NCI-H2081 treated with DMSO at 0.1 percent for 48 hours (cell line): Measurements from ENCODE around the gene GSK3A.

Source experiments
- DNase-seq: peaks from one replicate; lab custom pipeline; 2025; lab: John Stamatoyannopoulos, UW

The GSK3A gene

DNA sequence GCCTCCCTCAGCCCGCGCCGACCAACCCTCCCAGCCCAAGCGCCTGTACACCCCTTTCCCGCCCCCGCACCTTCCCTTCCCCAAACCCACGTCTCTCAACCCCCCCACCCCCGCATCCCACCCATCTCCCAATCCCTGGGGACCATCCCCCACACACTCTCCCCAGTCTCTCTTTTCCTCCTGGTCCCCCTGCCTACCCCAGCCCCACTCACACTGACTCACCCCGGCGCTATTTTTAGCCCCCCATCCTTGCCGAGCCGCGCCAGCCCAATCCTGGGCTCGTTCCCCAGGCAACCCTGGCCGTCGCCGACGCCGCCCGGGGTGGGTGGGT, 38.4 kb upstream of the GSK3A start:
- no peak for DNase-seq

- DNase-seq = peak; percentile 69
Measured at GRCh38 chr19:42279902-42280814, 37.8 kb upstream of the GSK3A start.

DNA sequence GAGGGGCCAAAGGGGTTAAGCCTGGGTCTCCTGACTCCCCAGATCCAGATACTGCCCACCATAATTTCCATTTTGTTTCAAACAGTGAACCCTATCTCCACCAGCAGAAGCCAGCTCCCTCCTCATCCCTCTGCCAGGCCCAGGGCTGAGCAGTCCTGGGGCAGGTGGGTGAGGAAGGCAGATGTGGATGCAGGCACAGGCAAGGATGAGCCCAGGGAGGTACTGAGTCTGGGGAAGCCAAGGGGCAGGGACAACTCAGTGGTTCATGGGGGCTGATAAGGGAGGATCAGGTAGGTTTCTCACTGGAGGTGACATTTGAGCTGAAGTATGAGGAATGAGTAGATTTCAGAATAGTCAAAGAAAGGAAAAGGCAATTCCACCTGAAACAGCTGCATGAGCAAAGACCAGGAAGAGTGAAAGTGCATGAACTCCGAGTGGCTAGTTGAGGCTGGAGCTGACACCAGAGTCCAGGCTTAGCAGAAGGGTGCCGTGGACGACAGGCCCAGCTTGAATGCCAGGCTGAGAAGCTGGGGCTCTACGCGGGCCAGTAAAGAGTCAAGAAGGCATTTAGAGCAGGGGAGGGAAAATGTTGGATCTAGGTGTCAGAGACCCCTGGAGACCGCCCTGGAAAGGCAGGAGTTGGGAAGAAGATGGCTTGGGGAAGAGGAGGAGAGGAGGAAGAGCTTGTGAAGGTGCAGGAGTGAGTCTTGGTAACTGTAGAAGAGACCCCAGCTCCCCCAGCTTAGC, 36.9 kb upstream of the GSK3A start:
- DNase-seq = no peak

GRCh38 chr19:42278452-42279154, 36.2 kb upstream of the GSK3A start:
- DNase-seq = no peak

GRCh38 chr19:42277821-42278451, 35.5 kb upstream of the GSK3A start:
- no peak for DNase-seq

- DNase-seq = no peak
Measured at GRCh38 chr19:42276821-42277220, 34.4 kb upstream of the GSK3A start.

DNA sequence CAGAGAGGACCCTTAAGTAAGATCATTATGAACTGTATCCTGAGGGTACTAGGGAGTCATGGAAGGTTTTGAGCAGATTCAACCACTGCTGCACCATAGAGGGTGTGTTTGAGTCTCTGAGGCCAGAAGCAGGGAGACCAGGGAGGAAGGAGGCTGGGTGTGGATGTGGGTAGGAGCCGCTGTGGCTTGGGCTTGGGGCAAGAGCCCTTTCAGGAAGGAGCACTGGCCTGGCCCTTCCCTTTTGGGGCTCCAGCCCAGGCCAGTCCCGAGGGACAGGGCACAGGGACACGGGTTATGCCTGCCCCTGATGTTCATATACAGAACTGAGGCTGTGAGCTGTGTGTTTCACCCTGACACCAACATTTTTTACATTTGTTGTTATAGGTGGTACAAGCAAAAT, 33.9 kb upstream of the GSK3A start:
- no peak for DNase-seq

- DNase-seq = no peak
Measured at GRCh38 chr19:42275517-42275916, 33.1 kb upstream of the GSK3A start.

DNA sequence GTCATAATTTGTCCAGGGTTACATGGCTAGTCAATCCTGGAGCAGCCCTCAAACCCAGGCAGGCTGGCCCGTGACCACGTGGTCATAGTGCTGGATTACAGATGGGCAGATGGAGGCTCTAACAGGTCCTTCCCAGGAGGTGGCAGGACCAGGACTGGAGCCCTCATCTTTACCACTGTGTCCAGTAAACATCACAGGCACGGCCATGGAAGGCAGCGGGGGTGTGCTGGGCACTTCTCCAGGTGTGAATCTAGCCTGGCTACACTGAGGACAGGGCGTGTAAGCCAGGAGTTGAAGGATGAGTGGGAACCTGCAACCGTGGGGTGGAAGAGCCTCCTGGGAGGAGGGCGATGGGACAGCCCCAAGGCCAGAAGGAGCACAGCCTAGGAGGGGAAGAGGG, 32.7 kb upstream of the GSK3A start:
- no peak for DNase-seq

DNA sequence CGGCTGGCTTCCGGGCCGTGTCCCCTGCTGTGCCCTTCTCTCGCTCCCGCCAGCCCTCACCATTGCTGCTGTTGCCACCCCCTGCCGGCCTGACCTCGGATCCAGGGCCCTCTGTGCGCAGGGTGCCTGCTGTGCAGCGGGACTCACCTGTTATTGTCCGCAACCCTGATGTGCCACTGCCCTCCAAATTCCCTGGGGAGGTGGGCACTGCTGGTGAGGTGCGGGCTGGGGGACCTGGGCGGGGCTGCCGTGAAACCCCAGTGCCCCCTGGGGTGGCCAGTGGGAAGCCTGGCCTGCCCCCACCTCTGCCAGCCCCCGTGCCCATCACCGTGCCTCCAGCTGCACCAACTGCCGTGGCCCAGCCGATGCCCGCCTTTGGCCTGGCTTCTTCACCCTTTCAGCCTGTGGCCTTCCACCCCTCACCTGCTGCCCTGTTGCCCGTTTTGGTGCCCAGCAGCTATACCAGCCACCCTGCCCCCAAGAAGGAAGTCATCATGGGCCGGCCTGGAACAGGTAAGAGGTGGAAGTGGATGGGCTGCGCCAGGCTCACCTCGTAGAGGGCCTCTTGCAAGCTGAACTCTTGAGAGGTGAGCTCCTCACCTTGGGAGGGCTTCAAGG, 31.8 kb upstream of the GSK3A start:
- no peak for DNase-seq

- DNase-seq = no peak
Measured at GRCh38 chr19:42273407-42274064, 31.1 kb upstream of the GSK3A start.

DNA sequence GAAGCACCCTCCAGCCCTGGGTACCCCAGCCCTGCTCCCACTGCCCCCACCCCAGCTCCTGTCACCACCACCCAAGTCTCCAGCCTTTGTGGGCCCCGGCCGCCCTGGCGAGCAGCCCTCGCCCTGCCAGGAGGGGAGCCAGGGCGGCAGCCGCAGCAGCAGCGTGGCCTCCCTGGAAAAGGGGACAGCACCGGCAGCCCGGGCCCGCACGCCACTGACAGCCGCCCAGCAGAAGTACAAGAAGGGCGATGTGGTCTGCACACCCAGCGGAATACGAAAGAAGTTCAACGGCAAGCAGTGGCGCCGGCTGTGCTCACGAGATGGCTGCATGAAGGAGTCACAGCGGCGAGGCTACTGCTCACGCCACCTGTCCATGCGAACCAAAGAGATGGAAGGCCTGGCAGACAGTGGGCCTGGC, 30.6 kb upstream of the GSK3A start:
- DNase-seq = no peak

GRCh38 chr19:42272535-42272897, 30.1 kb upstream of the GSK3A start:
- DNase-seq = no peak

GRCh38 chr19:42271861-42272534, 29.6 kb upstream of the GSK3A start:
- no peak for DNase-seq

DNA sequence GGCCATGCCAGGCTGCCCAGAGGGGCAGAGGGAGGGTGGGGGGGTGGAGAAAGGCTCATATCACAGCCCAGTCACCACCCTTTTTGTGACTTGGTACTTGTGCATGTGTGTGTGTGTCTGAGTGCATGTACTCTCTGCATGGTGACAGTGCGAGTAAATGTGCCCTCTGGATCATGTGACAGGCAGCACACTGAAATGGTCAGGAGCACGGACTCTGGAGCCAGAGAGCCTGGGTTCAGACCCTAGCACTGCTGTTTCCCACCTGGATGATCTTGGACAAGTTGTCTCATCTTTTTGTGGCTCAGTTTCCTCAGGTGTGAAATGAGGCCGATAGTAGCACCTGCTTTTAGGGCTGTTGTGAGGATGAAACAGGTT, 28.6 kb upstream of the GSK3A start:
- no peak for DNase-seq

- no peak for DNase-seq
Measured at GRCh38 chr19:42270346-42271044, 28.1 kb upstream of the GSK3A start.

GRCh38 chr19:42269478-42270345, 27.3 kb upstream of the GSK3A start:
- DNase-seq = no peak

GRCh38 chr19:42268704-42269477, 26.5 kb upstream of the GSK3A start, which contains the start of gene CIC:
Gene CIC (plus strand): TSS chr19:42269252. CDS start chr19:42271784, 2,532 bp downstream.
- peak; percentile 100 for DNase-seq
